Measurements from ENCODE around the gene DRAXIN.

GRCh38 chr1:11738783-11739182 lies 47.3 kb downstream of the DRAXIN start:
- TF ChIP-seq, protein P1, sequence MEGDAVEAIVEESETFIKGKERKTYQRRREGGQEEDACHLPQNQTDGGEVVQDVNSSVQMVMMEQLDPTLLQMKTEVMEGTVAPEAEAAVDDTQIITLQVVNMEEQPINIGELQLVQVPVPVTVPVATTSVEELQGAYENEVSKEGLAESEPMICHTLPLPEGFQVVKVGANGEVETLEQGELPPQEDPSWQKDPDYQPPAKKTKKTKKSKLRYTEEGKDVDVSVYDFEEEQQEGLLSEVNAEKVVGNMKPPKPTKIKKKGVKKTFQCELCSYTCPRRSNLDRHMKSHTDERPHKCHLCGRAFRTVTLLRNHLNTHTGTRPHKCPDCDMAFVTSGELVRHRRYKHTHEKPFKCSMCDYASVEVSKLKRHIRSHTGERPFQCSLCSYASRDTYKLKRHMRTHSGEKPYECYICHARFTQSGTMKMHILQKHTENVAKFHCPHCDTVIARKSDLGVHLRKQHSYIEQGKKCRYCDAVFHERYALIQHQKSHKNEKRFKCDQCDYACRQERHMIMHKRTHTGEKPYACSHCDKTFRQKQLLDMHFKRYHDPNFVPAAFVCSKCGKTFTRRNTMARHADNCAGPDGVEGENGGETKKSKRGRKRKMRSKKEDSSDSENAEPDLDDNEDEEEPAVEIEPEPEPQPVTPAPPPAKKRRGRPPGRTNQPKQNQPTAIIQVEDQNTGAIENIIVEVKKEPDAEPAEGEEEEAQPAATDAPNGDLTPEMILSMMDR (conservative IDR thresholded peaks at IDR 0.05; ENCODE audit: low read depth, low read length): no peak
- no peak for TF ChIP-seq EZH2 (IDR thresholded peaks at IDR 0.05; ENCODE audit: borderline replicate concordance, low read depth, low read length, poor library complexity, severe bottlenecking)
